GM18502 (cell line): ENCODE data around the gene RBM10.

Experiments
- ATAC-seq: cut with Tn5 transposase; IDR thresholded peaks from one replicate; pipeline ENCODE4 v1.9.1; 2021; ENCODE audit warnings: mild to moderate bottlenecking; ENCODE audit not compliant: unreplicated experiment, poor library complexity

RBM10 gene

DNA sequence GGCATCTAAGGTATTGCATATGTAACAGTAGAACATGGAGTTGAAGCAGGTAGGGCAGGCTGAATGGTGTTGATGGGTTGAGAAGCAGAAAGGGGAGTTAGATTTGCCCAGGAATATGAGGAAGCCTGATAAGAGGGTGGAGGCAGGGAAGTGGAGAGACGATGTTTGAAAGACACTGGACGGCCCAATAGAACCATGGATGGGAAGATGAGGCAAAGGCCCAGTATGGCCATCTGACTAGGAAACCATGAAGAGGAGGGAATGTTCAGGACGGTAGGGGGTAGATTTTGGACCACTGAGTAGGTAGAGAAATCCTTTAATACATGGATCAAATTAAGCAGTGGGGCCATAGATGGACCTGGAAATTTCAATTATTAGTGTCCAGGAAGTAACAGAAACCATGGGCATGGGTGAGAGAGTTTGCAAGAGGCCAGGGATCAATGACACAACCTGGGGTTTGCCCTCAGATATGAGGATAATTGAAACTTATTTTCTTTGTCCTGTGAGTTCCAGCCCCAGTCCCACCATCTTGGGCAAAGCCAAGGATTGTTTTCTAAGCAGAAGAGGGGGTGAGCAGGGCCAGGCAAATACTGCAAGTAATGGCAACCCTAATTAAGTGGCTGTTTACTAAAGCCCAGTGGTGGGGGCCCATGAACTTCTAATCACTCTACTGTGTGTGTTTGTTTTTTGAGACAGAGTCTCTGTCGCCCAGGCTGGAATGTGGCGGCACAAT, 85.3 kb downstream of the RBM10 start:
- ATAC-seq = no peak

DNA sequence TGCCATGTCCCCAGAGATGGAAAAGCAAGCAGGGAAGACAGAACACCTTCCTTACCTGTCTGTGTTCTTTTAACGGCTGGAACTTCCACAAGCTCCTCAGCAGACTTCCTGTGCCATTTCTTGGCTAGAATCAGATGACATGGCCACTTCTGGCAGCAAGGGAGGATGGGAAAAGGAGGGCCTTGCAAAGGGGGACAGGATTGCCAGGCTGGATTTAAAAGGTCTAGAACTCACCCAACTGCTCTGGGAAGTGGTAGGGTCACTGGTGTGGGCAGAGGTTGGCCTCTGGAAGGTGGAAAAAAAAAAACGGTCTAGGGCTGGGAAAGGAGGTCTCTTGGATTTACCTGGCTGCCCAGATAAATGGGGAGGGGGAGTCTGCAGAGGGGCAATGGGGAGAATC, 86.1 kb downstream of the RBM10 start:
- no peak for ATAC-seq

DNA sequence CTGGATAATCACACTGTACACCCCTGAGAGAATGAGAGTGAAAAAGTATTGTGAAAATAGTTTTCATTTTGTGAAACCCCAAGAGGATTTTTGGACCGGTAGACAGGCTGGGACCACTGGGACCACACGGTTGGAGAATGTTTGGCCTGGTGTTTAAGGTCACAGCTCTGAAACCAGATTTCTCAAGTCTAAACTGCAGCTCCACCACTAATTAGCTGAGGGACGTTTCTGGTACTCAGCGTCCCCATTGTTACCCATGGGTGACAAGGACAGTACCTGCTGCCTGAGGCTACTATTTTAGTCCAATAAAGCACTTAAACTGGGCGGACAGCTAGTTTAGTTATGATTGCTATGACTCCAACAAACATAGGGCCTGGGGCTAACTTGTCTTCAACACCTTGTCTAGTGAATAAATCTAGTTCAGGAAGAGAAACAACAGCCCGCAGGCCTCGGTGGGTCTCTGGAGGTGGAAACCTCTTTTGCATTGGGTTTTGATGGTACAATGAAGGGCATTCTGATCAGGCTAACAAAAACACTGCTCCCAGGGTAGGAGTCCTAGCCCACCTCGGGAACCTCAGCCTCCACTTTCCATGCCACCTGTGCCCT, 87.3 kb downstream of the RBM10 start:
- no peak for ATAC-seq

DNA sequence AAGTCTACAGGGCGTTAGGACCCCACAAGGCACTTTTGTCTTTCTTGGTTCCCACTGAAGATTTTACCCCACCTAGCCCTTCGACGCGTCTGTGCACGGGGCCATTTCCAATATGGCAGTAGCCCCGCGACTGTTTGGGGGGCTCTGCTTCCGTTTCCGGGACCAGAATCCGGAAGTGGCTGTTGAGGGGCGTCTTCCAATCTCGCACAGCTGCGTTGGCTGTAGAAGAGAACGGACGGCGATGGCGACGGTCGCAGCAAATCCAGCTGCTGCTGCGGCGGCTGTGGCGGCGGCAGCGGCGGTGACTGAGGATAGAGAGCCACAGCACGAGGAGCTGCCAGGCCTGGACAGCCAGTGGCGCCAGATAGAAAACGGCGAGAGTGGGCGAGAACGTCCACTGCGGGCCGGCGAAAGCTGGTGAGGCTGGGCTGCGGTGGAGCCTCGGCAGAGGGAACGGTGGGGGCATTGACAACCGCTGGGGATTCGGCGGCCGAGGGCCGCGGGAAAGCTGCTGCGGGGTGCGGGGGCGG, 87.8 kb downstream of the RBM10 start, which contains the start of gene USP11:
USP11 (plus strand) TSS at position 207 of the 530 bp plus-strand sequence; CDS start at position 242, 35 bp downstream.
- ATAC-seq = peak; percentile 23

DNA sequence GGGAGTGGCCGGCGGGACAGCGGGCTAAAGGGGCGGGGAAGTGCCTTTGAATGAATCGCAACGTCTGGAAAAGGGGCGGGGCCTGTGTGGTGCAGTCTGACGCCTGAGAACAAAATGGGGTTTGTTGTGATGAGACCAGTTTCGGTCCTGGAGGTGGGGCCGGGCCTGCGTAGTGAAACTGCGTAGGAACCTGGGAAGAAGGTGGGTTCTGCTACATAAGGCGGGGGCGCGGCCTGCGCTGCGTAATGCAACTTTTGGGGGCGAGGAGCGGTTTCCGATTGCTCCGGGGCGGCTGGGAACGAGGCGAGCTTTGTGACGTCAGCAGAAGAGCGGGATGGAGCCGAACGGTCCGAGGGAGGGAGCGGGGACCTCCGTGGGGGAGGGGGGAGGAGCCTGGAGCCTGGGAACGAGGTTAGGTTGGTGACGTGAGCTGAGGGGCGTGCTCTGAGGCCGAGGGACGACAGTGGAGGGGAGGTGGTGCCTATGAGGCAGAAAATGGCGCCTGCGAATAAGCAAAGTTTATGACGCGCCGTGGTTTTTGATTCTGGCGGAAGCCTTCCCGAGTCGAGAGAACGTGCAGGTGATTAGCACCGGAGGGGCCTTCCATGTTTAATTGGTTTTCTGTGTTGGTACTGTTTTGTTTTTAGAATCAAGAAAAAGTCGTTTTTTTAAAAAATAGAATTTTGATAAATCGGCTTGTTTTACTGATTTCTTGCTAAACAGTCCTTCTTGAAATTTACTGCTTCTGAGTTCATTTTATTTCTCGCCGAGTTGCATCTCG, 88.5 kb downstream of the RBM10 start:
- peak; percentile 82 for ATAC-seq

DNA sequence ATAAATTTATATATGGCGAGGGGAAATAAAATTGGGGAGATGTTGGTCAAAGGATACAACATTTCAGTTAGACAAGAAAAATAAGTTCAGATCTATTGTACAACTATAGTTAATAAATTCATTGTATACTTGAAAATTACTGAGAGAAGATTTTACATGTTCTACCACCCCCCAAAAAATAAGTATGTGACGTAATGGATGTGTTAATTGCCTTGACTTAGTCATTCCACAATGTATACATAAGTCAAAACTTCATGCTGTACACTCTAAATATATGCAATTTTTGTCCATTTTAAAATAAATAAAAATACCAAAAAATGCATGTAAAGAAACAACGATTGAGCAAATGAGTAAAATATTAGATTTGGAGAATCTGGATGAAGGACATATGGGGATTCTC, 89.6 kb downstream of the RBM10 start:
- ATAC-seq = no peak

DNA sequence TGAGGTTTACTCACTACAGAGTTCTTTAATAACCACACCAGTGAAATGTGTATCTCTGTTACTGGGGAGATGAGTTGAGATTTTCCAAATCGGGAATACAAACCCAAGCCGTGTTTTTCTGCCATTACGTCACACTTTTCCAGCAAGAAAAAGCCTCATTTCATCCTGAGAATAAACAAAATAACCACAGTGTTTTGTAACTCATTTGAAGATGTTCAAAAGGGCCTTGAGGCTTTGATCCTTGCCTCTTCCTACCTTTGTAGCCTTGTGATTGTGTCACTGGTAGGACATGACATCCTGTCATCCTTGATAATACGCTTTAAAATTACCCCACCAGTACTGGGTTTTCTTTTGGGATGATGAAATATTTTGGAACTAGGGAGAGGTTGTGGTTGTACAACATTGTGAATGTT, 90.7 kb downstream of the RBM10 start:
- ATAC-seq = no peak
